HepG2 (cell line): ENCODE results near the gene ELP4. TPM values are rescaled to one million over a fixed set of nuclear protein-coding genes. Genes with fewer than 3 reads are reported as not detected.

Source experiments
- ATAC-seq: fragments of 200-7000 bp; cut with Tn5 transposase; 3 replicates; pipeline ENCODE4 v1.9.1; 2020; ENCODE audit warnings: mild to moderate bottlenecking, moderate library complexity
- BruUV-seq: library from RNA; stranded (reverse); fragments of 400-500 nt; replicated peaks from 2 replicates; lab custom pipeline; 2021; lab: Mats Ljungman, UMichigan
- CTCF ChIA-PET: fragments of 300-600 bp; formaldehyde crosslinking; extraction: SDS; loops from one replicate; lab custom pipeline; 2021; ENCODE audit warnings: low total read pairs, inconsistent platforms, low intra/inter-chr PET ratio; lab: Yijun Ruan, JAX
- POLR2A ChIA-PET: fragments of 350-600 bp; sonication (Branson Sonifier 250); formaldehyde crosslinking; loops from one replicate; lab custom pipeline; 2020; ENCODE audit warnings: antibody characterized with exemption, inconsistent platforms; lab: Yijun Ruan, JAX
- DNase-seq: peaks from one replicate; pipeline ENCODE4 v3.0.0-alpha.2; 2015; ENCODE audit warnings: low spot score
- FAIRE-seq: peaks from 3 replicates; lab custom pipeline; 2011; peaks lifted over from hg19 to GRCh38; lab: Jason Lieb, UNC
- H2AFZ ChIP-seq: one replicate; pipeline ENCODE4 v1.6.1; 2011; ENCODE audit warnings: low read length, inconsistent platforms
- H3K27ac ChIP-seq: fragments of 300-600 bp; 3 replicates; pipeline ENCODE4 v1.8.0; 2011; ENCODE audit warnings: mixed run types, mild to moderate bottlenecking, mixed read lengths, low read length, inconsistent platforms; ENCODE audit not compliant: insufficient read depth; ENCODE audit errors: extremely low read length
- H3K27me3 ChIP-seq, 2 experiments: fragments of 200-600 bp in 1 of 2; 2 replicates in 1 of 2; 3 replicates in 1 of 2; pipeline versions ENCODE4 v1.6.0 to v1.8.0; 2011; ENCODE audit warnings: low read length in 2 of 2, mild to moderate bottlenecking in 2 of 2, moderate library complexity in 2 of 2, inconsistent platforms in 1 of 2; ENCODE audit not compliant: insufficient read depth in 2 of 2, control insufficient read depth in 1 of 2
- H3K36me3 ChIP-seq, 2 experiments: fragments of 200-600 bp in 1 of 2; replicated peaks in 1 of 2; 2 replicates in 1 of 2; 3 replicates in 1 of 2; pipeline versions ENCODE4 v1.5.1 to v1.8.0; 2011; ENCODE audit warnings: low read length in 2 of 2, inconsistent platforms in 1 of 2; ENCODE audit not compliant: insufficient read depth in 2 of 2, control insufficient read depth in 1 of 2
- H3K4me1 ChIP-seq: 2 replicates; pipeline ENCODE4 v1.5.1; 2012; ENCODE audit warnings: low read length, inconsistent platforms; ENCODE audit not compliant: insufficient read depth
- H3K4me2 ChIP-seq: 2 replicates; pipeline ENCODE4 v1.6.0; 2011; ENCODE audit warnings: low read depth, low read length, inconsistent platforms
- H3K4me3 ChIP-seq, 3 experiments: fragments of 200-600 bp in 1 of 3; sonication (generic), shearing (Covaris generic) in 1 of 3; replicated peaks in 1 of 3; 2 replicates each; pipeline ENCODE4 v1.5.1; 2011 to 2016; ENCODE audit warnings: low read length in 3 of 3, inconsistent platforms in 2 of 3, low read depth in 2 of 3, mild to moderate bottlenecking in 2 of 3, control low read depth in 1 of 3, mixed read lengths in 1 of 3; ENCODE audit not compliant: insufficient read depth in 1 of 3
- H3K79me2 ChIP-seq: one replicate; pipeline ENCODE4 v1.6.1; 2011; ENCODE audit warnings: low read length, inconsistent platforms; ENCODE audit not compliant: insufficient read depth
- H3K9ac ChIP-seq: 2 replicates; pipeline ENCODE4 v1.6.0; 2011; ENCODE audit warnings: mild to moderate bottlenecking, low read depth, low read length, inconsistent platforms; ENCODE audit not compliant: insufficient read depth
- H3K9me3 ChIP-seq: 2 replicates; pipeline ENCODE4 v1.5.1; 2012; ENCODE audit warnings: mild to moderate bottlenecking, low read length
- H4K20me1 ChIP-seq: 2 replicates; pipeline ENCODE4 v1.6.0; 2011; ENCODE audit warnings: inconsistent platforms, mild to moderate bottlenecking, low read length, moderate library complexity; ENCODE audit not compliant: insufficient read depth
- ETV5 ChIP-seq: IDR thresholded peaks from 2 replicates; pipeline ENCODE4 v1.6.1; 2018; ENCODE audit warnings: missing biosample characterization, missing genetic modification reagents, inconsistent platforms, borderline replicate concordance
- FOXM1 ChIP-seq: sonication (generic); formaldehyde crosslinking; IDR thresholded peaks from 2 replicates; pipeline ENCODE4 v1.5.0; 2020; ENCODE audit warnings: missing genetic modification reagents
- HNF1A ChIP-seq, 2 experiments: sonication (generic) in 1 of 2; formaldehyde crosslinking in 1 of 2; IDR thresholded peaks; 2 replicates each; pipeline versions ENCODE4 v1.4.0 to v1.6.1; 2016 to 2020; ENCODE audit warnings: borderline replicate concordance in 1 of 2, low read depth in 1 of 2, mild to moderate bottlenecking in 1 of 2, missing genetic modification reagents in 1 of 2
- POLR2AphosphoS5 ChIP-seq: IDR thresholded peaks from 2 replicates; pipeline ENCODE4 v1.6.1; 2012; ENCODE audit warnings: low read depth, low read length
- TBX2 ChIP-seq: sonication (generic); formaldehyde crosslinking; IDR thresholded peaks from 2 replicates; pipeline ENCODE4 v1.5.0; 2020; ENCODE audit warnings: missing genetic modification reagents, mild to moderate bottlenecking, borderline replicate concordance
- ZNF362 ChIP-seq: sonication (generic); formaldehyde crosslinking; IDR thresholded peaks from 2 replicates; pipeline ENCODE4 v1.4.0; 2020; ENCODE audit warnings: missing genetic modification reagents, mild to moderate bottlenecking, borderline replicate concordance
- ZNF512B ChIP-seq: sonication (generic); formaldehyde crosslinking; IDR thresholded peaks from 2 replicates; pipeline ENCODE4 v1.5.1; 2020; ENCODE audit warnings: missing genetic modification reagents, mild to moderate bottlenecking, borderline replicate concordance
- ZNF580 ChIP-seq: IDR thresholded peaks from 2 replicates; pipeline ENCODE4 v1.6.1; 2016; ENCODE audit warnings: low read depth, borderline replicate concordance
- ZNF597 ChIP-seq: sonication (generic); formaldehyde crosslinking; IDR thresholded peaks from 2 replicates; pipeline ENCODE4 v1.5.0; 2020; ENCODE audit warnings: missing genetic modification reagents
- ZNF629 ChIP-seq: sonication (generic); formaldehyde crosslinking; conservative IDR thresholded peaks from 2 replicates; pipeline ENCODE4 v1.5.0; 2020; ENCODE audit warnings: missing genetic modification reagents
- WGBS: methylation state at CpG from one replicate; pipeline ENCODE4 v1.1.6; 2017; ENCODE audit warnings: low lambda C conversion rate; 5-methylcytosine and 5-hydroxymethylcytosine counted together
- in situ Hi-C: cut with HindIII; loops from 2 replicates; pipeline ENCODE4 v1.10.0; 2017; ENCODE audit warnings: low pct_unique_long_range_greater_than_20kb; ENCODE audit not compliant: extremely low pct_ligation_motif_present
- intact Hi-C: fragments of 100-400 bp; cut with micrococcal nuclease; formaldehyde crosslinking; loops from one replicate; pipeline ENCODE4 v1.10.0; 2022; ENCODE audit not compliant: unreplicated experiment
- polyA plus RNA-seq, 8 experiments: library from polyadenylated mRNA; depleted of rRNA in 3 of 8; stranded (reverse) in 7 of 8; unstranded in 1 of 8; fragments of >200 nt; fragmentation: Illumina TruSeq in 4 of 8; extraction: Trizol in 4 of 8; gene quantifications; 2 replicates each; pipeline versions ENCODE4 v1.2.1 to v1.2.3, GENCODE V29; 2011 to 2016; ENCODE audit warnings: low read depth in 4 of 8, missing spikeins in 1 of 8, mixed read lengths in 1 of 8; ENCODE audit not compliant: insufficient read depth in 1 of 8
- total RNA-seq, 5 experiments: library from RNA; depleted of rRNA; stranded (reverse); fragments of >200 nt; fragmentation: Illumina TruSeq; extraction: Trizol; gene quantifications; 2 replicates each; pipeline ENCODE4 v1.2.3, GENCODE V29; 2016; ENCODE audit warnings: low read depth in 1 of 5

The ELP4 gene
- total and polyA plus RNA-seq, 2 of the 13 experiments (the other 11 are each of a cell fraction or from before 2014, with no cell fraction given) = 12.8 to 19.1 TPM

- intact Hi-C loops = no loop called here
- DNase-seq = no peak
- no peak for ATAC-seq
Measured at GRCh38 chr11:31796499-31797189, 287.1 kb downstream of the ELP4 start.

More at GRCh38 chr11:31796499-31797189, 287.1 kb downstream of the ELP4 start:
- H3K36me3 ChIP-seq = no peaks in the 10 kb centered on the region
- H3K4me3 ChIP-seq = no peak overlapping the region
- POLR2A ChIA-PET = no interaction called here
- no peak overlapping the region for H3K27ac ChIP-seq
- no peaks in the 10 kb centered on the region for H3K79me2 ChIP-seq
- H3K4me1 ChIP-seq = no peaks in the 10 kb centered on the region
- CTCF ChIA-PET = no interaction called here
- no peak for FAIRE-seq
- H3K9ac ChIP-seq = no peak overlapping the region
- in situ Hi-C loops = no loop called here
- no peak overlapping the region for H2AFZ ChIP-seq
- H4K20me1 ChIP-seq = no peaks in the 10 kb centered on the region
- no peaks in the 10 kb centered on the region for H3K9me3 ChIP-seq
- no peak overlapping the region for H3K4me2 ChIP-seq
- 69% methylated on average over 19 of the region's 19 CpGs for WGBS
- TF ChIP-seq ZNF629 (no peak), ZNF362 (CRISPR knock-in tag) (no peak), ZNF580 (CRISPR knock-in tag) (no peak), ZNF512B (no peak), TBX2 (CRISPR knock-in tag) (no peak), ETV5 (CRISPR knock-in tag) (no peak), FOXM1 (CRISPR knock-in tag) (no peak), POLR2AphosphoS5 (no peak), ZNF597 (no peak), HNF1A (IDR thresholded peaks at IDR 0.05; ENCODE audit: low read depth) (no peak), HNF1A (CRISPR knock-in tag; IDR thresholded peaks at IDR 0.05; ENCODE audit: borderline replicate concordance) (no peak)
- no peaks in the 10 kb centered on the region; a peak in 1 of 5 replicates for H3K27me3 ChIP-seq
- BruUV-seq = no TSS peak
